Glomerular visceral epithelial cell (primary cell): ENCODE results near the gene NFKBIZ.
A peak's percentile ranks its signal among the peaks of the same experiment; 100 is the strongest.

Experiments used
- DNase-seq: peaks from one replicate; pipeline ENCODE4 v3.0.0-alpha.2; 2016; ENCODE audit errors: extremely low spot score

The NFKBIZ gene, protein sequence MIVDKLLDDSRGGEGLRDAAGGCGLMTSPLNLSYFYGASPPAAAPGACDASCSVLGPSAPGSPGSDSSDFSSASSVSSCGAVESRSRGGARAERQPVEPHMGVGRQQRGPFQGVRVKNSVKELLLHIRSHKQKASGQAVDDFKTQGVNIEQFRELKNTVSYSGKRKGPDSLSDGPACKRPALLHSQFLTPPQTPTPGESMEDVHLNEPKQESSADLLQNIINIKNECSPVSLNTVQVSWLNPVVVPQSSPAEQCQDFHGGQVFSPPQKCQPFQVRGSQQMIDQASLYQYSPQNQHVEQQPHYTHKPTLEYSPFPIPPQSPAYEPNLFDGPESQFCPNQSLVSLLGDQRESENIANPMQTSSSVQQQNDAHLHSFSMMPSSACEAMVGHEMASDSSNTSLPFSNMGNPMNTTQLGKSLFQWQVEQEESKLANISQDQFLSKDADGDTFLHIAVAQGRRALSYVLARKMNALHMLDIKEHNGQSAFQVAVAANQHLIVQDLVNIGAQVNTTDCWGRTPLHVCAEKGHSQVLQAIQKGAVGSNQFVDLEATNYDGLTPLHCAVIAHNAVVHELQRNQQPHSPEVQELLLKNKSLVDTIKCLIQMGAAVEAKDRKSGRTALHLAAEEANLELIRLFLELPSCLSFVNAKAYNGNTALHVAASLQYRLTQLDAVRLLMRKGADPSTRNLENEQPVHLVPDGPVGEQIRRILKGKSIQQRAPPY

GRCh38 chr3:101848754-101849713 is at the start of gene NFKBIZ:
TSS of gene NFKBIZ (plus strand) at chr3:101849514. CDS start at chr3:101849629, 115 bp downstream.
- DNase-seq = peak; percentile 97

GRCh38 chr3:101801174-101801573 is 48.1 kb upstream of the NFKBIZ start:
- DNase-seq = no peak

DNA sequence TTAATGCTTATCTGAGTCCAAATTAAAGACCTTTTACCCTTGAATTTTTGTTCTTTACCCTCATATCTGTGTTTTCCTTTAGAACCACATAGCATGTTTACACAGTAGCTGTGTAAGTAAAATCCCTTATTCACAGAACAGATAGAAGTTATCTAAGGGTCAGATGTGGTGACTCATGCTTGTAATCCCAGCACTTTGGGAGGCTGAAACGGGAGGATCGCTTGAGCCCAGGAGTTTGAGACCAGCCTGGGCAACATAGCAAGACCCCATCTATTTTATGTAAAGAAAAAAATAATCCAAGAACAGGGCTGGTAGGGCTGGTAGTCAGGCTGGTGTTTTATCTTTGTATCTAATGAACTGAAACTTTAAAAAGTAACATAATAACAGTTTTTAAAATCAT is 47.1 kb upstream of the NFKBIZ start:
- no peak for DNase-seq

GRCh38 chr3:101803173-101803782 is 46.0 kb upstream of the NFKBIZ start:
- DNase-seq = peak; percentile 60

- no peak for DNase-seq
Measured at GRCh38 chr3:101803939-101804338, 45.4 kb upstream of the NFKBIZ start.

DNA sequence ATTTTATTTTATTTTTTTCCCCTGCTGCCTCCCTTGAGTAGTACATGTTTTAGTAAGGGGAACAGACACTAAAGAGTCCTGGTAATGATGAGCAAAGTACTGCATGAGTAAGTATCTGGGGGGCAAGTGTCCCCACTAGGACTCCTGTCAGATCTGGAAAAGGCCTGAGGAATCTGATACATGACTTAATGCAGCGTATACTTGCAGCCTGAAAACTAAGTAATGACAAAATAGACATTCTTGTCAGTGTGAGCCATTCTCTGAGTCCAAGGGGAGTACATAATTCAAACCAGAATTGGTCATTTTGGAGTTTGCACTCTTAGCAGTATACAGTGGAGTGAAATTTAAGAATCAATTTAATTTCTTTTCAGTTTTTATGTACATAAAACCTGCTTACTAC is 42.8 kb upstream of the NFKBIZ start:
- DNase-seq = no peak

- DNase-seq = no peak
Measured at GRCh38 chr3:101807888-101808287, 41.4 kb upstream of the NFKBIZ start.

DNA sequence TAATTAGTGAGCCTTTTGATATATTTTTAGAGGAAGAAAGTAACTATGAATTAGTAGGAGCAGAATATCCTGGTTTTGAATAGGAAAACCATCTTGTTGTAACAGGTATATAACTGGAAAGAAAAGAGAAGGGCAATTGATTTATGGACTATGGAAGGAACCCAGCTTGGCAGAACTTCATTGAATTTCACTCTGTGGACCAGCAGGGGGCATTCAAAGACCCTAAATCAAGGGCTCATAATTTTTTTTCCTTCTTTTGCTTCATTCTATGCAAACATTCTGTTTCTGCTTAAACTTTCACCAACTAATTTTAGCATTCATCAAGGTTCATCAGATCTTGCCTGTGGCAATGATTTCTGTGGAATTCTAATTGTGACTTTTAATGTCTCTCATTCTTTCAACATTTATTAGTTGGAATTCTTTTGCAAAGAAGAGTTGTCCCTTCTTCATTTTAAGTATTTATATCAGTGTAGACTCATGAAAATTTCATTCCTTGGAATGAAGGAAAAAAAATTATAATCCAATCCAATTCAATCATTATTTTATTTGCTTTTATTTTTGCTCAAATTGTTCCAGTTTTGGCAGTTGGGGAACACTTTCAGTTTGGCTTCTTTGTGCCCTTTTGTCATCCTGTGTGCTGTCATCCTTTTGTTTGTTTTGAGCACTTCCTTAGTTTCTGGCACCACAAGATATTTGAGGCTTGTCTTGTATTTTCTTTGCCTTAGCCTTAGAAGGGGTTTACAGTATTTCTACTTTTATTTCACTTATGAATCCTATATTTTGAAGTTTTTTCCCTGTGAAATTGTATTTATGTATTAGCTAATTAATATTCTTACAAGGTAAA is 39.9 kb upstream of the NFKBIZ start:
- peak; percentile 54 for DNase-seq

GRCh38 chr3:101810022-101810418 is 39.3 kb upstream of the NFKBIZ start:
- DNase-seq = no peak

- no peak for DNase-seq
Measured at GRCh38 chr3:101811875-101812274, 37.4 kb upstream of the NFKBIZ start.

GRCh38 chr3:101812895-101813294 is 36.4 kb upstream of the NFKBIZ start:
- no peak for DNase-seq

DNA sequence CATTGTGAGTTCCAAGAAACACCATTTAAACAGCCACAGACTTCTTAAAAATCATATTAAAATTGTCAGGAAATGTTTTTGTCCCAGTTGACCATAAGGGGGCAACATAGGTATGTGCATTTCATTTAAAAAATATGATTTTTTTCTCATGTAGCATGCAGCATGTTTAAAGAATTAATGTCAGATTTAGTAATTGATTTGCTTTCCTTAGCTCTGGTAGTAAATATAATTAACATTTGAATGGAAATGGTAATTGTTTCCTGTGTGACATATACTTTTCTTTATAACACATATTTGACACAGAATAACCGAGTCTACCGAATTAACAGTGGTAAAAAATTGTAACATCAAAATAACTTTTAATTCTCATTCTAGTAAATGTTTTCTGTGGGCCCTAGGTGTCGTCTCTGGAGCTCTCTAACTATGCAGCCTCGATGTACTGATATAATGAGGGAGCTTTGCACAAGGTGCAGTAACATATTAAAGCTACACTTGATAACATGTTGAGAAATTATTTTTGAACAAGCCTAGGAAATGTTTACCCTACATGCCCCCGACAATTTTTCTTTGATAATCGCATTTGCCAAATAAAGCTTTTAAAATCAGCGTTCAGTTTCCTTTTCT is 35.4 kb upstream of the NFKBIZ start:
- peak; percentile 46 for DNase-seq

DNA sequence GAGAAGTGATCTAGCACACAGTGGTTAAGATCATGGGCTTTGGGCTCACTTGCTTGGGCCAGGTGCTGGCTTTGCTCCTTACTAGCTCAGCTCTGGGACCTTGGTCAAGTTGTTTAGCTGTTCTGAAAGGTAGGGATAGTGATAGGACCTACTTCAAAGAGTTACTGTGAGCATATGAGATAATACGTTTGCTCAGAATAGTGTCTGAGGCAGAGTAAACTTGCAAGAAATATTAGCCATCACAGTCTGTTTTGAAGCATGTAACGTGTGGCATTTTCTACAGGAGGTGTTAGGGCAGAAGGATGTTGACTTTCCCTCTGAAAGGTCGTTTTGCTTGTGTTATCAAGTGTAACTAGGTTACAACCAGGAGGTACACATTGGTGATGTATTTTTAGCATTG is 34.5 kb upstream of the NFKBIZ start:
- DNase-seq = no peak

GRCh38 chr3:101816215-101817149 is 32.8 kb upstream of the NFKBIZ start:
- DNase-seq = no peak

DNA sequence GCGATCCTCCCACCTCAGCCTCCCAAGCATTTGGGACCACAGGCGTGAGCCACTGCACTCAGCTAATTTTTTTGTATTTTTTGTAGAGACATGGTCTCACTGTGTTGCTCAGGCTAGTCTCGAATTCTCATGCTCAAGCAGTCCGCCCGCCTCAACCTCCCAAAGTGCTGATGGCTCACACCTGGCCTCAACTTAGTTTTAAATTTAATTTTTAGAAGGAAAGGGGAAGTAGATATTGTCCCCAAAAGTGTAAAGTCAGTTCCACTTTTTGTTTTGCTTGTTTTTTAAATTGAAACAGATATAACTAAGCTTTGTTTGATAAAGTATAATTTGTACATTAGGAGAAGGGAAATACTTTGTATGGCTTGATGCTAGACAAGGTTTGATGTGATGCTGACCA is 31.3 kb upstream of the NFKBIZ start:
- DNase-seq = no peak

DNA sequence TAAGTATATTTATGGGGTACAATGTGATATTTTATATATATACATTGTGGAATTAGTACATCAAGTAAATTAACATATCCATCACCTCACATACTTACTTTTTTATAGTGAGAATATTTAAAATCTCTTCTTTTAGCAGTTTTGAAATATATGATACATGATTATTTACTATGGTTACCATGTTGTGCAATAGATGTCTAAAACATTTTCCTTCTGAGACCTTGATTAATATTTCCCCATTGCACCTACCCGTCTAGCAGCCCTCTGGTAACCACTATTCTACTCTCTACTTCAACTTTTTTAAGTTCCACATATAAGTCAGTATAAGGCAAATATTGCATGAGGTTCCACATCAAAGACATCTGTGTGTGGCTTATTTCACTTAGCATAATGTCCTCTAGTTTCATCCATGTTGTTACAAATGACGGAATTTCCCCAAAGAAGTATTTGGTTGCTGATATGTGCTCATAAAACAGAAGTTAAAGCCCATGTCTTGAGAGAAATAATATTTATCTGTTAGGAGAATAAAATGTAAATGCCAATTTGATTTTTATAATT is 29.6 kb upstream of the NFKBIZ start:
- no peak for DNase-seq

- DNase-seq = no peak
Measured at GRCh38 chr3:101821503-101821902, 27.8 kb upstream of the NFKBIZ start.

- no peak for DNase-seq
Measured at GRCh38 chr3:101823525-101823924, 25.8 kb upstream of the NFKBIZ start.

DNA sequence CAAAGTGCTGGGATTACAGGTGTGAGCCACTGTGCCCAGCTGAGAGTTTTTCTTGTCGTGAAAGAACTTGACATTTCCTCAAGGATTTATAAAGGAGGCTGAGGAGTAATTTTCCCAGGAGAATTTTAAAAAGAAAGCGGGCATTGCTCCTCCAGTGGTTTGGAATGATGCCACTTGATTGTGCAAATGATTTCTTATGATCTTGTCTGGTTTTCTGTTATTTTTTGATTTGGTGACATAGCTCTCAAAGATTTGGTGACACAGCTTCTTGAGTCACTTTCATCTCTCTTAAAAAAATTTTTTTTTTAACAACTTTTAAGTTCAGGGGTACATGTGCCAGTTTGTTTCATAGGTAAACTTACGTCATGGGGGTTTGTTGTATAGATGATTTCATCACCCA is 24.6 kb upstream of the NFKBIZ start:
- DNase-seq = no peak
